Stimulated activated naive CD8-positive, alpha-beta T cell treated with anti-CD3 and anti-CD28 coated beads, Interleukin-15, Interleukin-2, amounts not matched to agents 100 ng/mL and 50 ng/mL, for 24 hours (primary cell): ENCODE data around the gene NHLRC2.
"Not testable (repeated sequence)": the region's sequence is repeated elsewhere in the genome, so short reads cannot be mapped to it uniquely, and the experiment has no call there.

Experiments used
- H3K27ac Mint-ChIP-seq: one replicate; pipeline ENCODE4 v1.8.0; 2021; ENCODE audit warnings: mild to moderate bottlenecking, mixed read lengths
- H3K27me3 Mint-ChIP-seq: one replicate; pipeline ENCODE4 v1.8.0; 2021; ENCODE audit warnings: mixed read lengths
- H3K36me3 Mint-ChIP-seq: one replicate; pipeline ENCODE4 v1.8.0; 2021; ENCODE audit warnings: low read depth, mixed read lengths
- H3K4me1 Mint-ChIP-seq: one replicate; pipeline ENCODE4 v1.8.0; 2021; ENCODE audit warnings: low read depth, mixed read lengths
- H3K4me3 Mint-ChIP-seq: one replicate; pipeline ENCODE4 v1.8.0; 2021; ENCODE audit warnings: mild to moderate bottlenecking, mixed read lengths
- H3K9me3 Mint-ChIP-seq: one replicate; pipeline ENCODE4 v1.8.0; 2021; ENCODE audit warnings: mixed read lengths

NHLRC2 gene

DNA sequence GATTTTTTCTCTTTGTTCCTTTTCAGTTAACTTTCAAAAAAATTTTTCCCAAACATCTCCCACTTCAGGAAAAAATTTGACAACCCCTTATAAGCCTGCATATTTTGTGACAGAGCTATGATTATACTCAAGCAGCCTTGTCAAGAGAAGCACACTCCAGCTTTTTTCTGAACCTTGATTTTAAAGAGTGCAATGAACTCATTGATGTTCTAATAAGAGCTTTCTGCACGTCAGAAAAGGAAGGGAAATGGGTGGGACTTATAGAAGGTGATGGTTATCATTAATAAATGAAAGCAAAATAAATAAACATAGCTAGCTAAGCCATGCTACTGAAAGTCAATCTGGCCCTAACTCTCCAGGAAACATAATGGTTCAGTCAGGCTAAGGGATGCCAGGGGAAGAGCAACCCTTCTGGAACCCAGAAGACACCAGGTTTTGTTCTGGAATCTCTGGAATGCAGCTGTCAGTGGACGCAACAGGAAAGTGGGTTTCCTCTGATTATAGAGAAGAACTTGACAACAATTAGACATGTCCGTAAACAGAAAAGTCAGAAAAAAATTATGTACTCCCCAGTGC lies 76.1 kb downstream of the NHLRC2 start:
- no peak overlapping the region for H3K4me3 Mint-ChIP-seq
- peaks cover 14% of the 10 kb centered on the region for H3K27me3 Mint-ChIP-seq
- no peaks in the 10 kb centered on the region for H3K36me3 Mint-ChIP-seq
- no peaks in the 10 kb centered on the region for H3K9me3 Mint-ChIP-seq
- H3K4me1 Mint-ChIP-seq, result no peaks in the 10 kb centered on the region
- no peak overlapping the region for H3K27ac Mint-ChIP-seq

- no peak overlapping the region for H3K4me3 Mint-ChIP-seq
- no peak overlapping the region for H3K27ac Mint-ChIP-seq
- no peaks in the 10 kb centered on the region for H3K4me1 Mint-ChIP-seq
- no peaks in the 10 kb centered on the region for H3K9me3 Mint-ChIP-seq
- H3K27me3 Mint-ChIP-seq, result peaks cover 8% of the 10 kb centered on the region
- H3K36me3 Mint-ChIP-seq, result no peaks in the 10 kb centered on the region
Measured at GRCh38 chr10:113932854-113933253, 78.4 kb downstream of the NHLRC2 start.

GRCh38 chr10:113933894-113934532 lies 79.6 kb downstream of the NHLRC2 start:
- Mint-ChIP-seq H3K36me3 (no peaks in the 10 kb centered on the region), H3K27me3 (peaks cover 12% of the 10 kb centered on the region), H3K4me3 (no peak overlapping the region), H3K9me3 (no peaks in the 10 kb centered on the region), H3K4me1 (no peaks in the 10 kb centered on the region), H3K27ac (no peak overlapping the region)

- no peaks in the 10 kb centered on the region for H3K4me1 Mint-ChIP-seq
- H3K9me3 Mint-ChIP-seq, result no peaks in the 10 kb centered on the region
- H3K27me3 Mint-ChIP-seq, result peaks cover 20% of the 10 kb centered on the region
- no peak overlapping the region for H3K27ac Mint-ChIP-seq
- H3K4me3 Mint-ChIP-seq, result no peak overlapping the region
- no peaks in the 10 kb centered on the region for H3K36me3 Mint-ChIP-seq
Measured at GRCh38 chr10:113937258-113937657, 82.8 kb downstream of the NHLRC2 start.

GRCh38 chr10:113937756-113938155 lies 83.3 kb downstream of the NHLRC2 start:
- Mint-ChIP-seq H3K9me3 (no peaks in the 10 kb centered on the region), H3K36me3 (no peaks in the 10 kb centered on the region), H3K27ac (no peak overlapping the region), H3K4me3 (no peak overlapping the region), H3K4me1 (no peaks in the 10 kb centered on the region), H3K27me3 (peaks cover 20% of the 10 kb centered on the region)

DNA sequence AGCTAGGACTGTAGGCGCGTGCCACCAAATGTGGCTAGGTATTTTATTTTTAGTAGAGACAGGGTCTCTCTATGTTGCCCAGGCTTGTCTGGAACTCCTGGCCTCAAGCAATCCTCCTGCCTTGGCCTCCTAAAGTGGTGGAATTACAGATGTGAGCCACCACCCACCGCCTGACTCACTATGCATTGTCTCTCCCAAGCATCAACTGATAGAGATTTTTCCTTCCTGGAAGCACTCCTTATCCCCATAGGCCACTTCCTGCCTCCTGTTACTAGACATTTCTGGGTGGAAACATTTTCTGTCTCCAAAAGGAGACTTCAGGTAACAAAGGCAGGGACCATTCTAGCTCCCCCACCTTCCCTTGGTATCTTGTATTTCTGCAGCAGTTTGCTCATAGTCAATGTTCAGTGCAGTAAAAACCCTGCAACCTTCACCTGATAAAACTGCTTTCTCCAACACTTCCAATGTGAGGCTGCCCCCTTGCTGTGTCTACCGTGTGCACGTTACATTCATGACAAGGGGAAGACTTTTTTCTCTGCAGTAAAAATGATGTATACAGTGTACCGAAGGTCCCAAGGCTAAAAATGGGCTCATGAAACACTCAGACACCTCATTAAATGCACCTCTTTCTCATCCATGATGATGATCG lies 84.9 kb downstream of the NHLRC2 start:
- peaks cover 20% of the 10 kb centered on the region for H3K27me3 Mint-ChIP-seq
- H3K4me1 Mint-ChIP-seq, result no peaks in the 10 kb centered on the region
- no peak overlapping the region for H3K4me3 Mint-ChIP-seq
- no peak overlapping the region for H3K27ac Mint-ChIP-seq
- no peaks in the 10 kb centered on the region for H3K36me3 Mint-ChIP-seq
- no peaks in the 10 kb centered on the region for H3K9me3 Mint-ChIP-seq

GRCh38 chr10:113941140-113941539 lies 86.7 kb downstream of the NHLRC2 start:
- H3K36me3 Mint-ChIP-seq, result no peaks in the 10 kb centered on the region
- H3K4me1 Mint-ChIP-seq, result no peaks in the 10 kb centered on the region
- no peak overlapping the region for H3K4me3 Mint-ChIP-seq
- no peak overlapping the region for H3K27ac Mint-ChIP-seq
- H3K27me3 Mint-ChIP-seq, result peaks cover 20% of the 10 kb centered on the region
- H3K9me3 Mint-ChIP-seq, result no peaks in the 10 kb centered on the region

DNA sequence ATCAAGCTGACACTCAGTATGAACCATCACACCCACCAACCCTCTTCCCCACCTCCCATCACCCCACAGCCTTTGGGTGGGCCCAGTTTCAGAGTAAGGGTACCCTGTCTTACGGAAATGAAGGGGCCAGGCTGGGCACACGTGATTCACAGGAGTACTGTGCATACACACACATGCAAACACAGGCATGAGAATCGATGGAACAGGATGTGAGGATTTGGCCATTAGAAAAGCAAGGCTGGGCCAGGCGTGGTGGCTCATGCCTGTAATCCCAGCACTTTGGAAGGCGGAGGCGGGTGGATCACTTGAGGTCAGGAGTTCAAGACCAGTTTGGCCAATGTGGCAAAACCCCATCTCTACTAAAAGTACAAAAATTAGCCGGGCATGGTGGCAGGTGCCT lies 88.7 kb downstream of the NHLRC2 start:
- H3K36me3 Mint-ChIP-seq, H3K9me3 Mint-ChIP-seq, H3K4me3 Mint-ChIP-seq, H3K27ac Mint-ChIP-seq, H3K4me1 Mint-ChIP-seq: not testable (repeated sequence)
- peaks cover 22% of the 10 kb centered on the region for H3K27me3 Mint-ChIP-seq

- no peaks in the 10 kb centered on the region for H3K36me3 Mint-ChIP-seq
- H3K27ac Mint-ChIP-seq, result no peak overlapping the region
- H3K27me3 Mint-ChIP-seq, result peaks cover 8% of the 10 kb centered on the region
- no peaks in the 10 kb centered on the region for H3K9me3 Mint-ChIP-seq
- no peaks in the 10 kb centered on the region for H3K4me1 Mint-ChIP-seq
- no peak overlapping the region for H3K4me3 Mint-ChIP-seq
Measured at GRCh38 chr10:113945075-113945686, 90.7 kb downstream of the NHLRC2 start.

DNA sequence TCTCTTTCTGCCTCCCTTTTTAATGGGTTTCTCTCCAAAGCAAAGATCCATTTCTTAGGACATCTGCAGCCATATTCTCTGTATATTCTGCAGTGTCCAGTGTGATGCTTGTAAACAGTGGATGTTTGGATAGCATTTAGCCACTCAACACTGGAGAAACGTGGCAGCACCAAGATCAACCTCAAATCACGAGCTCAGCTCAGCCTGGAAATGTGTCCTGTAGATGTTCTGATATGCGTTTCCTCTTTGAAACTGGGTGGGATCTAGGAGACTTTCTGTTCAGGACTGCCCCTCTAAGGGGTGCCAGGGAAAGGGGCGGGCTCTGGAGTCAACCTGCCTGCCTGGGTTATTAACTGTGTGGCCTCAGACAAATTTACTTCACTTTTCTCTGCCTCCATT lies 91.2 kb downstream of the NHLRC2 start:
- Mint-ChIP-seq H3K27ac (no peak overlapping the region), H3K4me3 (no peak overlapping the region), H3K36me3 (no peaks in the 10 kb centered on the region), H3K4me1 (no peaks in the 10 kb centered on the region), H3K27me3 (peaks cover 8% of the 10 kb centered on the region), H3K9me3 (no peaks in the 10 kb centered on the region)

- H3K4me1 Mint-ChIP-seq, result no peaks in the 10 kb centered on the region
- H3K36me3 Mint-ChIP-seq, result no peaks in the 10 kb centered on the region
- no peaks in the 10 kb centered on the region for H3K9me3 Mint-ChIP-seq
- H3K27ac Mint-ChIP-seq, result no peak overlapping the region
- H3K27me3 Mint-ChIP-seq, result peaks cover 3% of the 10 kb centered on the region
- H3K4me3 Mint-ChIP-seq, result no peak overlapping the region
Measured at GRCh38 chr10:113947184-113948041, 93.0 kb downstream of the NHLRC2 start.

DNA sequence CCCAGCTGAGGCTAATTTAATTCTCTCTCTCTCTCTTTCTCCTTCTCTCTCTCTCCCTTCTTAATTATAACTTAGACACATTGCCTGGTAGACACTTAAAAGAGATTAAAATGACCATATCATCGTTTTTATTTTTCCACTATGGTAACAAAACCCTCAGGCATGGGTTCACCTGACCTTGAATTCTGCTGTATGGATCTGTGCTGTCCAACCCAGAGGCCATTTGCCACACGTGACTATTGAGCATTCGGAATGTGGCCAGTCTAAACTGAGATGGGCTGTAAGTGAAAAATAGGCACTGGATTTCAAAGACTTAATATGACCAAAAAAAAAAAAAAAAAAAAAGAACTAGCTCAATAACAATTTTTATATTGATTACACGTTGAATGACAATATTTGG lies 93.6 kb downstream of the NHLRC2 start:
- Mint-ChIP-seq H3K9me3 (no peaks in the 10 kb centered on the region), H3K27me3 (peaks cover 3% of the 10 kb centered on the region), H3K4me1 (no peaks in the 10 kb centered on the region), H3K36me3 (no peaks in the 10 kb centered on the region), H3K27ac (no peak overlapping the region), H3K4me3 (no peak overlapping the region)

DNA sequence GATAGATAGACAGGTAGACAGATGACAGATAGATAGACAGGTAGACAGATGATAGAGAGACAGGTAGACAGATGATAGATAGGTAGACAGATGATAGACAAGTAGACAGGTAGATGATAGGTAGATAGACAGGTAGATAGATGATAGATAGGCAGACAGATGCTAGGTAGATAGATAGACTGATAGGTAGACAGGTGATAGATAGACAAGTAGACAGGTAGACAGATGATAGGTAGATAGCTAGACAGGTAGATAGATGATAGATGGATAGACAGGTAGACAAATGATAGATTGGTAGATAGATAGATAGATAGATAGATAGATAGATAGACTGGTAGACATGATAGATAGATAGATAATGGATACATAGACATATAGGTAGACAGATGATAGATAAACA lies 95.8 kb downstream of the NHLRC2 start:
- no peaks in the 10 kb centered on the region for H3K36me3 Mint-ChIP-seq
- no peak overlapping the region for H3K4me3 Mint-ChIP-seq
- H3K27ac Mint-ChIP-seq, result no peak overlapping the region
- peaks cover 3% of the 10 kb centered on the region for H3K27me3 Mint-ChIP-seq
- peaks cover 3% of the 10 kb centered on the region for H3K4me1 Mint-ChIP-seq
- H3K9me3 Mint-ChIP-seq, result no peaks in the 10 kb centered on the region

GRCh38 chr10:113953505-113954272 lies 99.2 kb downstream of the NHLRC2 start:
- peaks cover 23% of the 10 kb centered on the region for H3K27me3 Mint-ChIP-seq
- H3K4me3 Mint-ChIP-seq, result no peak overlapping the region

More at GRCh38 chr10:113953505-113954272, 99.2 kb downstream of the NHLRC2 start:
- no peak overlapping the region for H3K27ac Mint-ChIP-seq
- H3K4me1 Mint-ChIP-seq, result peaks cover 9% of the 10 kb centered on the region
- H3K9me3 Mint-ChIP-seq, result no peaks in the 10 kb centered on the region
- no peaks in the 10 kb centered on the region for H3K36me3 Mint-ChIP-seq
